ENCODE results near the gene TMEM132C.

- TF ChIP-seq CTCF (IDR thresholded peaks at IDR 0.05) (no peak), ZFX (IDR thresholded peaks at IDR 0.05; ENCODE audit: borderline replicate concordance) (no peak)
Observed at GRCh38 chr12:128603573-128604115, 336.7 kb downstream of the TMEM132C start.
